GM21381 (cell line): ENCODE results near the gene ATP6V1F.

Experiments
- ATAC-seq: cut with Tn5 transposase; IDR thresholded peaks from one replicate; pipeline ENCODE4 v1.9.1; 2021; ENCODE audit warnings: mild to moderate bottlenecking, moderate library complexity; ENCODE audit not compliant: unreplicated experiment

ATP6V1F gene

GRCh38 chr7:128862571-128863432 is at the start of gene ATP6V1F:
Gene ATP6V1F (plus strand): TSS chr7:128862856. CDS start chr7:128862905, 49 bp downstream.
- ATAC-seq, result peak; percentile 87

DNA sequence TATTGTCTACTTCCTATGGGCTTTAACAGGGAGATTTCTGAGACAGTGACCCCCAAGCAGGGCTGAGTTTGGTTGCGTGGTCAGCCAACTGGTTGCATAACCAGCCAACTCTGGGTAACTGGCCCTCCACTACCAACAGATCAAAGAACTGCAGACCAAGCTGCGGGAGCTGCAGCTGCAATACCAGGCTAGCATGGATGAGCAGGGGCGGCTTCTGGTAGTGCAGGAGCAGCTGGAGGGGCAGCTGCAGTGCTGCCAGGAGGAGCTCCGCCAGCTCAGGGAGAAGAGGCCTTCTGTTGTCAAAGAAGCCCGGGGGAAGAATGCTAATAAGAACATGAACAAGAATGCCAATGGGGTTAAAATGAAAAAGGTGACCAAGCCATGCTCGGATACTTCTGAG is 48.2 kb upstream of the ATP6V1F start:
- ATAC-seq, result no peak

DNA sequence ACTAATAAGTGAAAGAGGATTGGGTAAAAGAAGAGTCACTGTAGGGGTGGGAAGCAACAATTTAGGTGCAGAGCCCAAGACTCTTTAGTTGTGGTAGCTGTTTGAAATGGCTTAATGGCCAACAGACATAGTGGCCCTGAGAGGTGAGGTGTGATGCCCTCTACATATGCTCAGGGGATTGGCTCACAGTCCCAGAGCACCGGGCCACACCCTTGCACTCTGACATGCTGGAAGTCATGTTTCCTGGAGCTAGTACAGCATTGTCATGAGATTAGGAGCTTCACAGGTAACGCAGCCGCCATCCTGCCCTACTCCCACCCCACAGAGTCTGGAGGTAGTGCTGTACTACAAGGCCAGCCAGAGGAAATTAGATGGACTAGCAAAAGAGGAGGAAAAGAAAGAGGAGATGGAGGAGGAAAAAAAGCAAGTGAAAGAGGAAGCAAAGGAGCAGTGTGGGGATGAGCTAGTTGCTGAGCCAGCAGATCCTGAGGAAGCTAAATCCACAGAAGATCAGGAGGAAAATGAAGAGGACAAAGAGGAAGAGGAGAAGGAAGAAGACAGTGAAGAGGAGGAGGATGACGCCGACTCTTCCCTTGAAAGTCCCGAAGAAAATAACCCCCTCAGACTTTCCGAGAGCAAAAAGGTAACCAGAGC is 47.2 kb upstream of the ATP6V1F start:
- ATAC-seq, result no peak

GRCh38 chr7:128818694-128819093 is 44.0 kb upstream of the ATP6V1F start:
- ATAC-seq, result no peak

DNA sequence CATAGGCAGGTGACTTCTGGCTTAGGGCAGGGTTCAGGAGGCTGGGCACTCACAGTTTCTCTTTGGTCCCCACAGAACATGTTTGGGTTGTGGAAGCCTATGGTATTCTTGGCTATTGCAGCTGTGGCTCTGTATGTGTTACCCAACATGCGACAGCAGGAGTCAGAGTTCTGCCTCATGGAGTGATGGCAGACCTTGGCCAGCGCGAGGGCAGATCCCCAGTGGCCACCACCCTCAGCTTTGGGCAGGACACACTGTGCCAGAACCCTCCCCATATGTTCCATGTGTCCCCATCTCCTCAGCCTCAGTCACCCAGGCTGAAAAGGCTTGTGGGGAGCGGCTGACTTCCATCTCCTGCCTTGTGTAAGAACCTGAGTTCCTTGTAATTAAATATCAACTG is 40.9 kb upstream of the ATP6V1F start:
- ATAC-seq, result no peak

- no peak for ATAC-seq
Observed at GRCh38 chr7:128826512-128826911, 36.1 kb upstream of the ATP6V1F start.

DNA sequence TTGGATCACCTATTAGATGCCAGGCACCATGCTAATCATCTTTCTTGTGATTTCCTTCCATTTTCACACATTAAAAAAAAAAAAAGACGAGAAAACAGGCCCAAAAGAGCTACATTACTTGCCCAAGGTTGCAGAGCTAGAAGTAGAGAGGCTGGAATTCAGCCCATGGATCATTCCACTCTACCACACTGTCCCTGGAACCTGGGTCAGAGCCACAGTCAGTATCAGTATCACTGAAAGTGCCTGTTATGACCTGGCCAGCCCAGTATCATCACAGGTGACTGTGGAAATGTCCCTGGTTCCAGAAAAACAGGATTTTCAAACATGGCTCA is 35.8 kb upstream of the ATP6V1F start:
- no peak for ATAC-seq

- ATAC-seq, result no peak
Observed at GRCh38 chr7:128827248-128827958, 35.3 kb upstream of the ATP6V1F start.

- no peak for ATAC-seq
Observed at GRCh38 chr7:128827971-128828711, 34.5 kb upstream of the ATP6V1F start.

DNA sequence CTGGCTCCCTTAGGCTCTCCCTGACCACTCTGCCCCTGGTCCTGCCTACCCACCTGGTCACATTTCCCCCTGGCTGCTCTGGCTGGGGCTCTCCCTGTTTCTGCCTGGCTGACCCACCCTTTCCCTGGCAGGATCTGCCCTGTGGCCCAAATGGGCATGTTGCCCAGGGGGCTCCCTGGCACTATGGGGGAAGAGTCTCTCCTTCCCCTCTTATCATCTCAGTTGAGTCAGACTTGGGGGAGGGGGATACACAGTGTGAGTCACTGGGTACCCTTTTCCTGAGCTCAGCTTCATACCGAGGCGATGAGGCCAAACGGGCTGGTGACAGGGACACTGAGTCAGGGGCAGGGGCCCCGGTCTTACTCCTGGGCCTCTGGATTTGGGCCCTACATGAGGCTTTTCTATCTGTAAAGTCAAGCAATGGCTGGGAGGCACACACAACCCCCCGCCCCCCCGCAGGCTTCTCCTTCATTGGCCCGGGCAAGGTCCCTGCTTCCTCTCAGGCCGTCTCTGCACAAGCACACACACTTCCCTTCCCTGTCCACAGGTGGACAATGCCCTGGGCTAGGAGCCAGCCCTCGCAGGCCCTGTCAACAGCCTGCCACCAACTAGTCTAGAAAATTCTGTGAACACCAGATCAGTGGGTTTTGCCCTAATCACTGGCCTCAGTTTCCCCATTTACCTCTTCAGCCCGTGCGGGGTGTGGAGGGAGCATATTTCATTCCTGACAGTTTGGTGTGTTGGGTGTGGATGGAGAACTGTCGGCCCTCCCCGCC is 33.1 kb upstream of the ATP6V1F start:
- ATAC-seq, result no peak

DNA sequence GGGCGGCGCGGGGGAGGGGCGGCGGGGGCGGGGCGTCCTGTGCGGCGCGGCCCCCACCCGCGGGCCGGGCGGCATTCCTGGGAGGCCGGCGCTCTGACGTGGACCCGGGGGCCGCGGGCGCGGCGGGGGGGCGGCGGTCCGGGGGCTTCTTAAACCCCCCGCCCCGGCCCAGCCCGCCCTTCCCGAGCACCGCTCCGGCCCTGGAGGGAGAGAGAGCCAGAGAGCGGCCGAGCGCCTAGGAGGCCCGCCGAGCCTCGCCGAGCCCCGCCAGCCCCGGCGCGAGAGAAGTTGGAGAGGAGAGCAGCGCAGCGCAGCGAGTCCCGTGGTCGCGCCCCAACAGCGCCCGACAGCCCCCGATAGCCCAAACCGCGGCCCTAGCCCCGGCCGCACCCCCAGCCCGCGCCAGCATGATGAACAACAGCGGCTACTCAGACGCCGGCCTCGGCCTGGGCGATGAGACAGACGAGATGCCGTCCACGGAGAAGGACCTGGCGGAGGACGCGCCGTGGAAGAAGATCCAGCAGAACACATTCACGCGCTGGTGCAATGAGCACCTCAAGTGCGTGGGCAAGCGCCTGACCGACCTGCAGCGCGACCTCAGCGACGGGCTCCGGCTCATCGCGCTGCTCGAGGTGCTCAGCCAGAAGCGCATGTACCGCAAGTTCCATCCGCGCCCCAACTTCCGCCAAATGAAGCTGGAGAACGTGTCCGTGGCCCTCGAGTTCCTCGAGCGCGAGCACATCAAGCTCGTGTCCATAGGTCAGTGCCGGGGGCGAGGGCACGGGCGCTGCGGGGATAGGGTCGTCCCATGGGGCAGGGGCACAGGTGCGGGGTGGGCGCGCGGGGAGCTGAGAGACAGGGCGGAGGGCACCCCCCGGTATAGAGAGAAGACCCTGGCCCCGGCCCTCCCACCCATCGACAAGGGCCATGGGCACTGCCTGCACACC is 32.2 kb upstream of the ATP6V1F start, which contains the start of gene FLNC:
Gene FLNC, plus strand, starts transcription at position 176 of the 947 bp plus-strand sequence. Its CDS starts 232 bp downstream, at position 408.
- ATAC-seq, result no peak

DNA sequence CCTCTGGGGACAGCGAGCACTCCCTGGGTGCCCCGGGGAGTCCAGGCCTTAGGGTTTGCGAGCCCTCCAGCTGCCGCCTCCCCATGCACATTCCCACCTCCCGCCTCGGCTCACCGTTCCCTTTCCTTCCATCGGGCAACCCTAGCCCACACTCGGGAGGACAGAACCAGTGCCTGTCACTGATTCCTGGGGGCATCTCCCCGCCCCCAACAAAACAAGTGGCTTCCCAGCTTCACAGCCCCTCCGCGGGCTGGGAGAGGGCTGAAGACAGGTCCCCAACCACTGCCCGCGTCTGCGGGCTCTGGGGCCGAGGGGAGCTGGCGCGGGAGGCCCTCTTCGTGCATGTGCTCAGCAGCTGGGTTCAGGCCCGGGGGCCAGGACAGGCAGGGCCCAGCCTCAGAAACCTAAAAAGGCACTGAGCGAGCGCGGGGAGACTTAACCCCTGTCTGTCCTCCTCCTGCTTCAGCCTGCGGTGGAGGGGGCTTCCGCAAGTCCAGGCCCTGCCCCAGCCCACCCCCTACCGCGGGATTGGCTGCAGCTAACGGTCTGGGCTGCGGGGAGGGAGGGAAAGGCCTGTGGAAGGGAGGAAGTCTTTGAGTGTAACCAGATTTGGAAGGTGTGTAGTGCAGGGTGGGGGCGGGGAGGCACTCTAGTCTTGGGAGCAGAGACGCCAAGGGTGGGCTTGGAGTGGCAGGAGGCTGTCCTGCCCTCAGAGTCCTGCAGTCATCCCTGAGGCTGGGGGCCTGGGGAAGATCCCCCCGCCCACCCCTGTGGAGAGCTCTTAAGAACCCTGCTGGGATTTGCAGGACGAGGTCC is 31.3 kb upstream of the ATP6V1F start:
- ATAC-seq, result no peak

- no peak for ATAC-seq
Observed at GRCh38 chr7:128831994-128832879, 30.4 kb upstream of the ATP6V1F start.

- no peak for ATAC-seq
Observed at GRCh38 chr7:128832880-128833147, 29.8 kb upstream of the ATP6V1F start.

- no peak for ATAC-seq
Observed at GRCh38 chr7:128833148-128833945, 29.3 kb upstream of the ATP6V1F start.

- ATAC-seq, result no peak
Observed at GRCh38 chr7:128833946-128834325, 28.7 kb upstream of the ATP6V1F start.
